Activated T-cell treated with anti-CD3 and anti-CD28 coated beads for 1 hour (primary cell): ENCODE data around the gene BICDL1.
"Not testable (repeated sequence)": the region's sequence is repeated elsewhere in the genome, so short reads cannot be mapped to it uniquely, and the experiment has no call there.

ENCODE experiments used
- DNase-seq: peaks from one replicate; pipeline ENCODE4 v3.0.0-alpha.2; 2020; ENCODE audit warnings: low read depth

Gene BICDL1

GRCh38 chr12:120006258-120006975 lies 17.4 kb downstream of the BICDL1 start:
- no peak for DNase-seq

GRCh38 chr12:120007272-120007671 lies 18.2 kb downstream of the BICDL1 start:
- peak; percentile 54 for DNase-seq

GRCh38 chr12:120010661-120011230 lies 21.7 kb downstream of the BICDL1 start:
- no peak for DNase-seq

- DNase-seq, result peak; percentile 43
Observed at GRCh38 chr12:120012067-120012621, 23.1 kb downstream of the BICDL1 start.

DNA sequence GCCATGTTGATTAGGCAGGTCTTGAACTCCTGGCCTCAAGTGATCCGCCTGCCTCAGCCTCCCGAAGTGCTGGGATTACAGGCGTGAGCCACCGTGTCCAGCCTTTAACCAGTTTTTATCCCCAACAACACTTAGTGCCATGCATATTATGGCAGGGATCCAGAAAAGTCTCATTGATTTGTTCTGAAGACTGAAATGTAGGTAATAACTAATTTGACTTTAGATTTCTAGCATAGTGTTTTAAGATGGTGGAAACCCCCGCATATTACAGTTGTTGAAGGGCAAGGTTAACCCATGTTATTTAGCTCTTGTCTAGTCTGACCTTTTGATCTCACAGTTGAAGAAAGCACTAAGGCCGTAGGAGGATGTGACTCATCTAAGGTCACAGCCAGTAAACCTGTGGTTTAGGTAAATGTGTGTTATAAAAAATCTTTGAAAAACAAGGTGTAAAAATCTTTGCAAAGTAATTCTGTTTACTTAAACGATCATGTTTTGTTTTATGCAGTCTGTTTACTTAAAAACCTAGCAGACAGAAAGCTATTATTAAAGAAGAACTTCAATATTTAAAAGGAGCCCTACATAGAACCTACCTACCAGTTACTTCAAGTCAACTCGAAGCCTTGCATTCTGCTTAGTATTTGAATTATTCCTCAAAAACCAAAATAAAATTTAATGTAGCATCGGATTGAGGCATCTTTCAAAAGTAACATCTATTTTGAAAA lies 24.8 kb downstream of the BICDL1 start:
- no peak for DNase-seq

DNA sequence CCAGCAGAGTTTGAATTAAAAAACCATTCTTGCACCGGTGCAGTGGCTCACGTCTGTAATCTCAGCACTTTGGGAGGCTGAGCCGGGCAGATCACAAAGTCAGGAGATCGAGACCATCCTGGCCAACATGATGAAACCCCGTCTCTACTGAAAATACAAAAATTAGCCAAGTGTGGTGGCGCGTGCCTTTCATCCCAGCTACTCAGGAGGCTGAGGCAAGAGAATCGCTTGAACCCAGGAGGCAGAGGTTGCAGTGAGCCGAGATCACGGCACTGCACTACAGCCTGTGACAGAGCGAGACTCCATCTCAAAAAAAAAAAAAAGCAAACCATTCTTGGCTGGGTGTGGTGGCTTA lies 25.3 kb downstream of the BICDL1 start:
- DNase-seq, result not testable (repeated sequence)

DNA sequence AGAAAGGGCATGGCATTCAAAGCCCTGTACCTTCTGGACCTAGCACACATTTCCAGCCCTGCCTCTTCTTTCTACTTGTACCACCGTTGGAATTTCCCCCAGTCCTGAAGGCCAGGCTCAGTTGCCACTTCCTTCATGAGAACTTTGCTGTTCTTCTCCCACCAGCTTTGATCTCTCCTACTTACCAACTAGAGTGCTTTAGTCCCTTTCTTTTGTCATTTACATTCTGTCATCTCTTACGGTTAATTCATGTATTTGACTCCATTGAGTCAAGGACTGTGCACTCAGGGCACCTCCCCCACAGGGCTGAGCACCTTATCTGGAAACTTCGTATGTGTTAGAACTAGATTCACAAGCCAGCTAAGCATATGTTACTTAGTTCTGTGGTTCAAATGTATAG lies 26.3 kb downstream of the BICDL1 start:
- peak; percentile 24 for DNase-seq

DNA sequence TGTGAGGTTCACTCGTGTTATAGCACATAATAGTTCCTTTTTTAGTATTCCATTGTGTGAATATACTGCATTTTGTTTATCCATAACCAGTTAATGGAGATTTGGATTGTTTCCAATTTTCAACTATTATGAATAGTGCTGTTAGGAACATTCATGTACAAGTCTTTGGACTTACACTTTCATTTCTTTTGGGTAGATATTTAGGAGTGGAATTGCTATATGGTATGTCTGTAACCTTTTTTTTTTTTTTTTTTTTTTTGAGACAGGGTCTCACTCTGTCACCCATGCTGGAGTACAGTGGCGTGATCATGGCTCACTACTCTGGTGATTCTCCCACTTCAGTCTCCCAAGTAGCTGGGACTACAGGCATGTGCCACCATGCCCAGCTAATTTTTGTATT lies 27.2 kb downstream of the BICDL1 start:
- not testable (repeated sequence) for DNase-seq

GRCh38 chr12:120019197-120019596 lies 30.2 kb downstream of the BICDL1 start:
- DNase-seq, result no peak

DNA sequence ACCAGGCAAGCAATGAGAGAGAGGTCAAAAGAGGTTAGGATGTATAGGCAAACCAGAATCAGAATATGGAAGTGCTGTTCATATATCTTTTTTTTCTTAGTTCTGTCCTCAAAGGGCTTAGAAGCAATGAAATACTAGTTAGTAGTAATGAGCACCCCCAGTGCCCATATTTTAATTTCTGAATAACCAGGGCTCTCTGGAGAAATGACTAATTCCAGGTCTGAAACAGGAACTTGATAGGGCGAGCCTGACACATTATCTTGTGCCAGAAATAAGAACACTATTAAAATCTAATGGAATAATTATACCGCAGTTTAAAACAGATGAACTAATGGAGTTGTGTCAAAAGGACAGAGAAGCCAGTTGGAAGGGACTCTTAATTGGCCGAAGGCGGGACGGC lies 30.9 kb downstream of the BICDL1 start:
- no peak for DNase-seq

DNA sequence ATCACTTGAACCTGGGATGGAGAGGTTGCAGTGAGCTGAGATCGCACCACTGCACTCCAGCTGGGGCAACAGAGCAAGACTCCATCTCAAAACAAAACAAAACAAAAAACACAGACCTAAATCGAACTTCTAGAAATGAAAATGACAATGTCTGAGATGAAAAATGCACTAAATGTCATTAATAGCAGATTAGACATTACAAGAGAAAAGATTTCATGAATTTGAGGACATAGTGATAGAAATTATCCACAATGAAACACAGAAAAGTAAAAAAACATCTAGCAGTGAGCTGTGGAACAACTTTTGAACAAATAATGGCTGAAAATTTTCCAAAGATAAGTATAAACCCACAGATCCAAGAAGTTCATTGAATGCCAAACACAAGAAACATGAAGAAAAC lies 35.2 kb downstream of the BICDL1 start:
- DNase-seq, result no peak

GRCh38 chr12:120025640-120026039 lies 36.6 kb downstream of the BICDL1 start:
- DNase-seq, result no peak

DNA sequence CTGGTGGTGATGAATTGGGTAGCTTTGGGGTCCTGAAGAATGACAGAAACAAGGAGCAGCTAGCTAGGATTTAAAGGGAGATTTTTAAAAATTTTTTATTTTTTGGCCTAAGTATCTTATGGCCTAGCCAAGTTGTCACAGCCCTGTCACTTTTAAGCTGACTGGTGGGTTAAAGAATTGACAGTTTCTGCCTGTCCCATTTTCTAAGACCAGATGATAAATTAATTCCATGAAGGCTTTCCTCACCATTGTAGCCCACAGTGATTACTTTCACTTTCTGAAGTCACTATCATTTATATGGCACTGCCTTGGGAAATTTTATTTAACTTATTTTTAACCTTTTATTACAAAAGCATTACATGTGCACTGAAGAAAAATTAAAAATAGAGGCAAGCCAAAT lies 43.2 kb downstream of the BICDL1 start:
- no peak for DNase-seq

DNA sequence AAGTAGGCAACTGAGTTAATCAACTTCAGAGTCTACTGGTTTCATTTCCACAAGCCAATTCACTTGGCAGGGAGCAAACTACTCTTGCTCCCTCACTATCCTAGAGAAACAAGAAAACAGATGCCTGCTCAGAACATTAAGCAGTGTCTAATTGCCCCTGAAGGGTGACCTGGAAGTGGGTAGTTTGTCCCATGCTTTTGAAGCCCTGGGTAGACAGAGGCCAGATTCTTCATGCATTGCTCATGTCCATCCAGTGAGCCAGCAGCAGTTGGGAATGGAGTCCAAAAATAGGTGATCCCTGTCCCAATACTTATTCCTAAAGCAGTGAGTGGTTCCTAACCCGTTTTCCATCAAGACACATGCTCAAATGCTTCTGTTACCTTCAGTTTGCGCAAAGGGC lies 48.8 kb downstream of the BICDL1 start:
- no peak for DNase-seq

- DNase-seq, result no peak
Observed at GRCh38 chr12:120039711-120040110, 50.7 kb downstream of the BICDL1 start.

GRCh38 chr12:120041386-120042231 lies 52.6 kb downstream of the BICDL1 start:
- peak; percentile 26 for DNase-seq

GRCh38 chr12:120045367-120045766 lies 56.3 kb downstream of the BICDL1 start:
- not testable (repeated sequence) for DNase-seq

- no peak for DNase-seq
Observed at GRCh38 chr12:120047072-120047471, 58.0 kb downstream of the BICDL1 start.

GRCh38 chr12:120048263-120048662 lies 59.2 kb downstream of the BICDL1 start:
- DNase-seq, result no peak

GRCh38 chr12:120049426-120049825 lies 60.4 kb downstream of the BICDL1 start:
- no peak for DNase-seq

GRCh38 chr12:120051535-120051934 lies 62.5 kb downstream of the BICDL1 start:
- DNase-seq, result no peak

GRCh38 chr12:120054293-120054692 lies 65.3 kb downstream of the BICDL1 start:
- DNase-seq, result no peak
